ENCODE measurements around the gene RELN. TPM values are rescaled to one million over a fixed set of nuclear protein-coding genes. Genes with fewer than 3 reads are reported as not detected.

The RELN gene
- total RNA-seq, 1 experiment from 2014 or later = 0.20 TPM

DNA sequence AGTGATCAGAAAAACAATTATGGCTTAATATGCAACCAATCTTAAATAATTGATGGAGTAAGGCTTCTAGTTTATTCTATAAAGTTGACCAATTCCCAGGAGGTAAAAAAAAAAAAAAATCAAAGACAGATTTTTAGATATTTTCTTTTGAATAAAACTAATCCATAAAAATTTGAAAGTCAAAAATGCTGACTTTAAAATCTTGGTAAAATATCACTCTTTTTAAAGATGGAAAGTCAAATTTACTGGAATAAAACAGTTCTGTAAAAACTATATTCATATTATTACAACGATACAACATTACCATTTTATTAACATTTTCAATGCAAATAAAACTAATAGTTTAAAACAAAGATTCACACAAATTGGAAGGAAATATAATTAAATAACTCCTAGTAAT, 5.4 kb downstream of the RELN start:
- H3K9me2 ChIP-seq (ENCODE audit: insufficient read depth) = no peaks in the 10 kb centered on the region
- CTCF ChIA-PET = no interaction called here
- POLR2A ChIA-PET = no interaction called here
- no peak overlapping the region for H3K4me2 ChIP-seq (ENCODE audit: low read length)
- no peaks in the 10 kb centered on the region for H3K4me1 ChIP-seq (ENCODE audit: control insufficient read depth in 1 of 2, insufficient read depth in 2 of 2, low read length in 2 of 2)
- BruUV-seq (replicated peaks) = no TSS peak
- ATAC-seq (no peak), DNase-seq (ENCODE audit: low read depth, low spot score) (no peak)
- H3K9me3 ChIP-seq (ENCODE audit: control insufficient read depth in 1 of 2, insufficient read depth in 1 of 2, low read depth in 1 of 2, low read length in 2 of 2) = no peaks in the 10 kb centered on the region
- RAD21 ChIA-PET (ENCODE audit: low non-redundant PET in 1 of 2, low total read pairs in 2 of 2, uncharacterized antibody in 2 of 2, unreplicated experiment in 2 of 2) = no interaction called here
- peaks cover 41% of the 10 kb centered on the region for H3K27me3 ChIP-seq (ENCODE audit: insufficient read depth, low read length)
- intact Hi-C loops (cut with micrococcal nuclease) = no loop called here
- no peak overlapping the region for H3K4me3 ChIP-seq (replicated peaks in 1 of 2; ENCODE audit: low read depth in 1 of 2, low read length in 2 of 2)
- H3K79me2 ChIP-seq (ENCODE audit: insufficient read depth, low read length) = no peaks in the 10 kb centered on the region
- no peaks in the 10 kb centered on the region for H3K36me3 ChIP-seq (ENCODE audit: control insufficient read depth in 1 of 2, insufficient read depth in 2 of 2, low read length in 2 of 2)
- H2AFZ ChIP-seq (ENCODE audit: low read depth, low read length, poor library complexity, severe bottlenecking) = no peak overlapping the region
- no peak overlapping the region for H3K27ac ChIP-seq (ENCODE audit: low read depth, low read length)
- H3K9ac ChIP-seq (ENCODE audit: low read length) = no peak overlapping the region
- TF ChIP-seq SRF (IDR thresholded peaks at IDR 0.05; ENCODE audit: low read depth) (no peak), EGR1 (IDR thresholded peaks at IDR 0.05; ENCODE audit: low read depth) (no peak), ATF3 (IDR thresholded peaks at IDR 0.05) (no peak), CTCF (IDR thresholded peaks at IDR 0.05 in 2 of 3, conservative IDR thresholded peaks at IDR 0.05 in 1 of 3; ENCODE audit: borderline replicate concordance in 1 of 3, insufficient read depth in 1 of 3, low read depth in 2 of 3, low read length in 2 of 3) (no peak), POLR2AphosphoS5 (IDR thresholded peaks at IDR 0.05; ENCODE audit: low read depth, low read length) (no peak), ELF1 (IDR thresholded peaks at IDR 0.05; ENCODE audit: borderline replicate concordance, low read depth) (no peak), TCF7L2 (IDR thresholded peaks at IDR 0.05; ENCODE audit: borderline replicate concordance, extremely low read depth, insufficient read depth, insufficient read length) (no peak), SP1 (IDR thresholded peaks at IDR 0.05; ENCODE audit: low read depth) (no peak), CEBPB (IDR thresholded peaks at IDR 0.05; ENCODE audit: low read depth) (no peak), ZFX (IDR thresholded peaks at IDR 0.05) (no peak), EZH2phosphoT487 (IDR thresholded peaks at IDR 0.05; ENCODE audit: borderline replicate concordance) (no peak)
- no peaks in the 10 kb centered on the region for H4K20me1 ChIP-seq (ENCODE audit: insufficient read depth)

Measured in HCT116 (cell line).